Kasumi-1 (cell line): Measurements from ENCODE around the gene TIMM23.

Experiments
- DNase-seq, 2 experiments: peaks; one replicate each; lab custom pipeline; 2025; lab: John Stamatoyannopoulos, UW

Gene TIMM23

GRCh38 chr10:46052057-46052790 is 79.9 kb downstream of the TIMM23 start:
- no peak for DNase-seq

DNA sequence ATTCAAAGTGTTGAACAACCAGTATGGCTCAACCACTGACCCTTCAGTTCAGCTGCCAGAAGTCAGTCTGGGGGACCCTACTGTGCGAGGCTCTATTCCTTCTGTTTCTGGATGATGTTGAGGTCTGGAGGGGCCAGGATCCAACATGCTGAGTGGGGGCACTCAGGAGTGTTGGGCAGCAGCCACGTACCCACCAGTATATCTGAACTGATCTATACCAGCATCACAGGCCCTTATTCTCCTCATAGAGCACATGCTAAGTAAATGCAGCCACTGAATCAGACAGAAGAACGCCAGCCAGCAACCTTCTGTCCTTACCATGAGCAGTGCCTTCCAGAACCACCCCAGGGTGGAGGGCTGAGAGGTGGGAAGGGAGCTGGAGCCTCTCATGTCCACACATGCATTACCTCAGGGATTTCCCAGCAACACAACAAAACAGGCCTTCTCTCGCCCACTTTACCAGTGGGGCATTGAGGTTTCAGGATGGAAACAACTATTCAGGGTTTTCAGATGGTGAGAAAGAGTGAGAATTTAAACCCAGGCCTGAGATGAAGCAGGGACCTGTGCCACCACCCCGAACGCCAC is 80.6 kb downstream of the TIMM23 start:
- no peak for DNase-seq
